H9 (cell line): Measurements from ENCODE around the gene CLEC4G. TPM values are rescaled to one million over a fixed set of nuclear protein-coding genes. Genes with fewer than 3 reads are reported as not detected.

Source experiments
- DNase-seq: peaks from one replicate; pipeline ENCODE4 v3.0.0-alpha.2; 2017
- H2AFZ ChIP-seq: one replicate; pipeline ENCODE4 v1.6.1; 2013; ENCODE audit warnings: mild to moderate bottlenecking, low read length, control low read depth, moderate library complexity
- H2AK5ac ChIP-seq: 2 replicates; pipeline ENCODE4 v1.6.1; 2013; ENCODE audit warnings: low read length, control low read depth, mixed read lengths; ENCODE audit not compliant: insufficient read length
- H2BK120ac ChIP-seq: one replicate; pipeline ENCODE4 v1.6.1; 2013; ENCODE audit warnings: low read depth, mild to moderate bottlenecking, low read length, control low read depth, inconsistent platforms; ENCODE audit not compliant: poor library complexity, severe bottlenecking
- H2BK12ac ChIP-seq: 2 replicates; pipeline ENCODE4 v1.6.1; 2013; ENCODE audit warnings: low read length, control low read depth, mixed read lengths, low read depth; ENCODE audit not compliant: insufficient read length
- H2BK15ac ChIP-seq: 2 replicates; pipeline ENCODE4 v1.6.1; 2013; ENCODE audit warnings: low read depth, low read length, control low read depth
- H2BK20ac ChIP-seq: one replicate; pipeline ENCODE4 v1.6.1; 2013; ENCODE audit warnings: low read depth, mild to moderate bottlenecking, low read length, control low read depth, inconsistent platforms; ENCODE audit not compliant: poor library complexity, severe bottlenecking
- H2BK5ac ChIP-seq: 2 replicates; pipeline ENCODE4 v1.6.1; 2013; ENCODE audit warnings: low read length, control low read depth, mixed read lengths; ENCODE audit not compliant: insufficient read length
- H3K14ac ChIP-seq: 2 replicates; pipeline ENCODE4 v1.6.1; 2013; ENCODE audit warnings: low read length, control low read depth; ENCODE audit not compliant: insufficient read depth
- H3K18ac ChIP-seq: 2 replicates; pipeline ENCODE4 v1.6.1; 2013; ENCODE audit warnings: low read depth, mild to moderate bottlenecking, mixed read lengths, low read length, control low read depth; ENCODE audit not compliant: insufficient read length
- H3K23ac ChIP-seq: 2 replicates; pipeline ENCODE4 v1.6.1; 2013; ENCODE audit warnings: low read length, control low read depth, mixed read lengths, low read depth; ENCODE audit not compliant: insufficient read length
- H3K23me2 ChIP-seq: 2 replicates; pipeline ENCODE4 v1.6.1; 2013; ENCODE audit warnings: low read depth, mild to moderate bottlenecking, mixed read lengths, low read length, control low read depth; ENCODE audit not compliant: insufficient read length, poor library complexity, severe bottlenecking
- H3K27ac ChIP-seq: 2 replicates; pipeline ENCODE4 v1.5.1; 2013; ENCODE audit warnings: low read length, control low read depth, mixed read lengths, low read depth; ENCODE audit not compliant: insufficient read length
- H3K27me3 ChIP-seq: 2 replicates; pipeline ENCODE4 v1.6.1; 2013; ENCODE audit warnings: low read length, control low read depth, inconsistent platforms; ENCODE audit not compliant: insufficient read depth
- H3K4ac ChIP-seq: 2 replicates; pipeline ENCODE4 v1.6.1; 2013; ENCODE audit warnings: low read depth, mild to moderate bottlenecking, control low read depth, inconsistent platforms, low read length, moderate library complexity
- H3K4me1 ChIP-seq: 2 replicates; pipeline ENCODE4 v1.6.1; 2013; ENCODE audit warnings: low read length, control low read depth, inconsistent platforms; ENCODE audit not compliant: insufficient read depth
- H3K4me2 ChIP-seq: 2 replicates; pipeline ENCODE4 v1.6.1; 2013; ENCODE audit warnings: low read length, control low read depth, mixed read lengths; ENCODE audit not compliant: insufficient read length, insufficient read depth
- H3K56ac ChIP-seq: 2 replicates; pipeline ENCODE4 v1.6.1; 2013; ENCODE audit warnings: low read depth, mild to moderate bottlenecking, mixed read lengths, low read length, control low read depth; ENCODE audit not compliant: insufficient read length
- H3K79me1 ChIP-seq: 2 replicates; pipeline ENCODE4 v1.6.1; 2013; ENCODE audit warnings: low read depth, mild to moderate bottlenecking, moderate library complexity, low read length, control low read depth, inconsistent platforms; ENCODE audit not compliant: insufficient read depth, poor library complexity, severe bottlenecking
- H3K79me2 ChIP-seq: 2 replicates; pipeline ENCODE4 v1.6.1; 2013; ENCODE audit warnings: low read length, control low read depth, inconsistent platforms; ENCODE audit not compliant: insufficient read depth
- H3K9ac ChIP-seq: 2 replicates; pipeline ENCODE4 v1.6.1; 2013; ENCODE audit warnings: low read length, control low read depth, mixed read lengths; ENCODE audit not compliant: insufficient read length; ENCODE audit errors: extremely low read depth
- H3K9me3 ChIP-seq: one replicate; pipeline ENCODE4 v1.6.1; 2013; ENCODE audit warnings: low read depth, low read length, inconsistent platforms; ENCODE audit not compliant: control insufficient read depth
- H3T11ph ChIP-seq: one replicate; pipeline ENCODE4 v1.6.1; 2013; ENCODE audit warnings: mild to moderate bottlenecking, low read length, control low read depth, inconsistent platforms
- H4K20me1 ChIP-seq: one replicate; pipeline ENCODE4 v1.6.1; 2013; ENCODE audit not compliant: control insufficient read depth, insufficient read length, insufficient read depth
- H4K5ac ChIP-seq: 2 replicates; pipeline ENCODE4 v1.6.1; 2013; ENCODE audit warnings: low read depth, mild to moderate bottlenecking, mixed read lengths, low read length, control low read depth; ENCODE audit not compliant: insufficient read length
- H4K8ac ChIP-seq: replicated peaks from 2 replicates; pipeline ENCODE4 v1.6.1; 2013; ENCODE audit warnings: low read length, control low read depth, mixed read lengths, low read depth; ENCODE audit not compliant: insufficient read length
- H4K91ac ChIP-seq: 2 replicates; pipeline ENCODE4 v1.6.1; 2013; ENCODE audit warnings: low read depth, mild to moderate bottlenecking, moderate library complexity, mixed read lengths, low read length, control low read depth; ENCODE audit not compliant: insufficient read length
- H3K27ac Mint-ChIP-seq, 3 experiments: 2 replicates in 2 of 3; 3 replicates in 1 of 3; pipeline ENCODE4 v1.8.0; 2020 to 2021; ENCODE audit warnings: mixed read lengths in 3 of 3, mild to moderate bottlenecking in 1 of 3, moderate library complexity in 1 of 3
- H3K27me3 Mint-ChIP-seq: 2 replicates; pipeline ENCODE4 v1.8.0; 2021; ENCODE audit warnings: low read depth, mild to moderate bottlenecking, moderate library complexity, mixed read lengths
- H3K36me3 Mint-ChIP-seq, 3 experiments: 2 replicates in 2 of 3; 3 replicates in 1 of 3; pipeline ENCODE4 v1.8.0; 2020 to 2021; ENCODE audit warnings: low read depth in 3 of 3, mixed read lengths in 3 of 3; ENCODE audit not compliant: insufficient read depth in 1 of 3
- H3K4me1 Mint-ChIP-seq, 2 experiments: 2 replicates each; pipeline ENCODE4 v1.8.0; 2020; ENCODE audit warnings: mixed read lengths in 2 of 2
- H3K4me3 Mint-ChIP-seq, 2 experiments: 2 replicates in 1 of 2; 3 replicates in 1 of 2; pipeline ENCODE4 v1.8.0; 2020 to 2021; ENCODE audit warnings: mild to moderate bottlenecking in 2 of 2, mixed read lengths in 2 of 2, moderate library complexity in 1 of 2
- H3K9me3 Mint-ChIP-seq, 2 experiments: 2 replicates in 1 of 2; 3 replicates in 1 of 2; pipeline ENCODE4 v1.8.0; 2020; ENCODE audit warnings: mild to moderate bottlenecking in 2 of 2, mixed read lengths in 2 of 2, moderate library complexity in 1 of 2
- WGBS: extraction: QIAGEN DNeasy Blood & Tissue Kit; methylation state at CpG from one replicate; pipeline ENCODE4 v1.1.7; 2013; ENCODE audit warnings: missing lambda C conversion rate, low lambda C conversion rate, mixed read lengths; ENCODE audit not compliant: insufficient read length; ENCODE audit errors: extremely low coverage; 5-methylcytosine and 5-hydroxymethylcytosine counted together
- total RNA-seq: library from RNA; stranded (reverse); gene quantifications from 2 replicates; pipeline ENCODE4 v1.2.1, GENCODE V29; 2021
- TF ChIP-seq, protein P1 (sequence below): fragments of 200-600 bp; sonication (generic); conservative IDR thresholded peaks from 3 replicates; pipeline ENCODE4 v1.8.0; 2021; ENCODE audit warnings: antibody characterized with exemption, mild to moderate bottlenecking

Gene CLEC4G
- total RNA-seq, 1 experiment from 2014 or later = not detected

DNA sequence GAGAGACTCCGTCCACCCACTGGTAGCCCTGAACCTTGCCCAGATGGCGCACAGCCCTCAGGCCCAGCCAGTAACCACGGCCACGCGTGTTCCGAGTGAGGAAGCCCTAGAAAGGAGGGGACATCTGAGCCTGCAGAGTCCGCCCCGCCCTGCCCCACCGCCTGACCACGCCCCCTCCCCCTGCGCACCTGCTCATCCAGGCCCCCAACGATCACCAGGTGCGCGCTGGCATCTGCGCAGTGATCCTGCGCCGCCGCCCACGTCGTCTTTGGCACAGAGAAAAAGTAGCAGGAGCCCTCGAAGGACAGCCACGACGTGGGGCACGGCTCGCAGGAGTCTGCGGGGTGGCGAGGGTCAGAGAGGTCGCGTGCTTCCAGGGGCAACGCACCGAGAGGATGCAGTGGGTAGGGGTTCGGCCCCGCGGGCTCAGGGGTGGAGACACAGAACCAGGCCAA lies 2.1 kb downstream of the CLEC4G start:
- Histone ChIP-seq H4K20me1 (no peaks in the 10 kb centered on the region), H3T11ph (no peak overlapping the region), H2AK5ac (no peak overlapping the region), H3K9me3 (no peaks in the 10 kb centered on the region), H3K4ac (no peak overlapping the region), H2BK120ac (no peak overlapping the region), H3K18ac (no peak overlapping the region), H3K56ac (no peak overlapping the region), H3K27ac (no peak overlapping the region), H2AFZ (no peak overlapping the region), H4K5ac (no peak overlapping the region), H2BK12ac (no peak overlapping the region), H4K91ac (no peak overlapping the region), H2BK5ac (no peak overlapping the region), H3K79me1 (no peaks in the 10 kb centered on the region), H3K14ac (no peak overlapping the region), H3K79me2 (no peaks in the 10 kb centered on the region), H3K27me3 (peaks cover 18% of the 10 kb centered on the region; the same call in 1 of the 2 replicates), H4K8ac (no peak overlapping the region), H3K23ac (no peak overlapping the region), H2BK15ac (no peak overlapping the region), H3K4me1 (no peaks in the 10 kb centered on the region), H3K9ac (no peak overlapping the region), H2BK20ac (no peak overlapping the region), H3K4me2 (peak overlapping the region; percentile 65), H3K23me2 (peaks cover 7% of the 10 kb centered on the region)
- DNase-seq = peak; percentile 68
- Mint-ChIP-seq H3K27me3 (peaks cover 88% of the 10 kb centered on the region), H3K27ac (peak overlapping the region in 1 of 3 experiments; percentile 59; a peak in 1 of 7 replicates), H3K4me3 (peak overlapping the region; percentile 56 to 83), H3K36me3 (no peaks in the 10 kb centered on the region), H3K9me3 (peaks cover 0 to 3% of the 10 kb centered on the region in 2 experiments; a peak in 2 of 5 replicates), H3K4me1 (peaks cover 6 to 21% of the 10 kb centered on the region in 2 experiments)
- TF ChIP-seq, protein P1, sequence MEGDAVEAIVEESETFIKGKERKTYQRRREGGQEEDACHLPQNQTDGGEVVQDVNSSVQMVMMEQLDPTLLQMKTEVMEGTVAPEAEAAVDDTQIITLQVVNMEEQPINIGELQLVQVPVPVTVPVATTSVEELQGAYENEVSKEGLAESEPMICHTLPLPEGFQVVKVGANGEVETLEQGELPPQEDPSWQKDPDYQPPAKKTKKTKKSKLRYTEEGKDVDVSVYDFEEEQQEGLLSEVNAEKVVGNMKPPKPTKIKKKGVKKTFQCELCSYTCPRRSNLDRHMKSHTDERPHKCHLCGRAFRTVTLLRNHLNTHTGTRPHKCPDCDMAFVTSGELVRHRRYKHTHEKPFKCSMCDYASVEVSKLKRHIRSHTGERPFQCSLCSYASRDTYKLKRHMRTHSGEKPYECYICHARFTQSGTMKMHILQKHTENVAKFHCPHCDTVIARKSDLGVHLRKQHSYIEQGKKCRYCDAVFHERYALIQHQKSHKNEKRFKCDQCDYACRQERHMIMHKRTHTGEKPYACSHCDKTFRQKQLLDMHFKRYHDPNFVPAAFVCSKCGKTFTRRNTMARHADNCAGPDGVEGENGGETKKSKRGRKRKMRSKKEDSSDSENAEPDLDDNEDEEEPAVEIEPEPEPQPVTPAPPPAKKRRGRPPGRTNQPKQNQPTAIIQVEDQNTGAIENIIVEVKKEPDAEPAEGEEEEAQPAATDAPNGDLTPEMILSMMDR = no peak
- no CpG with 5 or more reads among the region's 34 CpGs for WGBS
